HG03439 (cell line): ENCODE measurements around the gene ERO1A.

Source experiments
- ATAC-seq: cut with Tn5 transposase; IDR thresholded peaks from one replicate; pipeline ENCODE4 v1.9.1; 2021; ENCODE audit warnings: mild to moderate bottlenecking, moderate library complexity; ENCODE audit not compliant: unreplicated experiment

ERO1A gene

DNA sequence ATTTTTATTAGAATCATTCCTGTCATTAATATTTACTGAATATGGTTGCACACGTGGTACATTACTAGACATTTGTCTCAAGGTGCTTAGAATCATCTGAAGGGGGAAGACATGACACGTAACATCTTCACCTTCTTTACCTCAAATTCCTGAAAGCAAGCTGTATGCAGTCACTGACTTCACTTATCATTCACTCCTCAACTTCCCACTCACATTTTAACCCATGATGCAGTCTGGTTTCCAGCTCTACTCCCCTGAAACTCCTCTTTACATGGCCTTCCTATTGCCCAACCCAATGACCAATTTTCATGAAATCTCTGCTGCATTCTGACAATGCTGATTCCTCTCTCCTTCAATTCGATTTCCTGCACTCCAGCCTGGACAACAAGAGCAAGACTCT, 5.9 kb upstream of the ERO1A start:
- ATAC-seq, result no peak

DNA sequence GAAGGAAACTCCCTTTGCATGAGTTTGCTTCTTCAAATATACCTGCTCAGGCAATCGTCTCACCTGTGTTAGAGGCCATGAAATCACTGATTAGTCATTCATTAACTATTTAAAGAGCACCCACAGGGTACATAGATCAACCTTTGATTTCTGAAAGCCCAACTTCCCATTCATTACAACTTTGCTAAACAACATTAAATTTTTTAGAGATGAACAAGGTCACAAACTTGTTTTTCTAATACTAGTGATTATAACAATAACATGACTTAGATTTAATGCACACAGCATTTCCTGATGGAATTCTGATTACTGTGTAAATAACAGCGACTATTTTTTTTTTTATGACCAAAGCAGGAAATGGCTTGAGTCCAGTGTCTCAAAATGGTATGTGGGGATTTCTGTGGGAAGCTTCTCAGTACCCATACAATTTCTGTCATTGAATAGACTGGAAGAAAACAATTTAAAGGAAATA, 5.4 kb upstream of the ERO1A start:
- no peak for ATAC-seq

- peak; percentile 46 for ATAC-seq
These were observed 437 bp downstream of the ERO1A start for GRCh38 chr14:52694761-52695480.

DNA sequence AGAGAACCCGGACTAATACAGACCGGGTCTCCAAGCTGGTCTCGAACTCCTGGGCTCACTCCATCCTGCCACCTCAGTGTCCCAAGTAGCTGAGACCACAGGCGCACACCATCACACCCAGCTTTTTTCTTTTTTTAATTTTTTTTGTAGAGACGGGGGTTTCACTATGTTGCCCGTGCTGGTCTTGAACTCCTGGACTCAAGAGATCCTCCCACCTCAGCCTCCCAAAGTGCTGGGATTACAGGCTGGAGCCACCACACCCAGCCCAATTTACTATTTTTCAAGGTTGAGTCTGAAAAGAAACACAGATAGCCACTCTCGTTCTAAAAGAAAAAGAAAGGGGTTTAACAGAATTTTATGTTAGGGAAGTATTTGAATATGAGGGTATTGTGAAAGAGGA, 1.8 kb downstream of the ERO1A start:
- no peak for ATAC-seq

DNA sequence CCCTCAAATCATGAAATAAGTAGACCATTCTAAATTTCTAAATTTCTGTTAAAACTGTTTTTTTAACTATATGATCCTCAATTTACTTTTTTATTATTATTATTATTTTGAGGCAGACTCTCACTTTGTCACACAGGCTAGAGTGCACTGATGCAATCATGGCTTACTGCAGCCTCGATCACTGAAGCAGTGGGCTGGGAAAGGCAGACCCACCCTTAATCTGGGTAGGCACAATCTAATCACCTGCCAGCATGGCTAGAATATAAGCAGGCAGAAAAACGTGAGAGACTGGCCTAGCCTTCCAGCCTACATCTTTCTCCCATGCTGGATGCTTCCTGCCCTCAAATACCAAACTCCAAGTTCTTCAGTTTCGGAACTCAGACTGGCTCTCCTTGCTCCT, 2.3 kb downstream of the ERO1A start:
- ATAC-seq, result no peak

- no peak for ATAC-seq
These were observed 3.0 kb downstream of the ERO1A start for GRCh38 chr14:52692248-52692962.

DNA sequence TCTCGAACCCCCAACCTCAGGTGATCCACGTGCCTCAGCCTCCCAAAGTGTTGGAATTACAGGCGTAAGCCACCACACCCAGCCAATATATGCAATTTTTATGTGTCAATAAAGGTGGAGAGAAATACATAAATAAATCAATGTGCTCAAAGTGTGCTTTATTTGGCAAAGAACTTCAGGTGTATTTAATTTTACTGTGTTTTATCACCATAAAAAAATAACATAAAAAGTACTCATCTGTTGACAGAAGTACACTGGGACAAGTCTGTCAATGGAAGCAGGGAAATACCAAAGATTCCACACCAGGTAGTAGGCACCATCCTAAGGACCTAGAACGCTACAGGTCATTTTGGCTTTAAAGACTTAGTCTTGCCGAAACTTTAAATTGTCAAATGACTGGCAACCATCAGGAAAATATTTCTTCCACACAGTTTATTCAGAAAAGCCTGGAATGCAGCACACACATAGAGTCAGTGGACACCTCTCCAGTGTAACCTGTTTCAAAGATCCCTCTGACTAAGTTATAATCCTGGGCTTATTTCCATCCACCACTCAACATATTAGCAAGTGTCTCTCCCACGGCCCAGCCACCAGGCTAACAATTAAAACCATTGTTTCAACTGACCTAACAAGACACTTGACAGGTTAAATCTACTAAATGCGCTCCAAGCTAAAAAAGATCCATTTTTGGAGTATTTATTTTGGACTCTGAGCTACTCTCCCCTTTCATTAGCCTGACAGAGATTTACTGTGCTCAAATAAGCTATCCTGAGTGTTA, 4.2 kb downstream of the ERO1A start:
- no peak for ATAC-seq

- ATAC-seq, result no peak
These were observed 9.2 kb downstream of the ERO1A start for GRCh38 chr14:52686176-52686575.

GRCh38 chr14:52683985-52684520, 11.3 kb downstream of the ERO1A start:
- no peak for ATAC-seq

- ATAC-seq, result no peak
These were observed 16.8 kb downstream of the ERO1A start for GRCh38 chr14:52678591-52678990.

DNA sequence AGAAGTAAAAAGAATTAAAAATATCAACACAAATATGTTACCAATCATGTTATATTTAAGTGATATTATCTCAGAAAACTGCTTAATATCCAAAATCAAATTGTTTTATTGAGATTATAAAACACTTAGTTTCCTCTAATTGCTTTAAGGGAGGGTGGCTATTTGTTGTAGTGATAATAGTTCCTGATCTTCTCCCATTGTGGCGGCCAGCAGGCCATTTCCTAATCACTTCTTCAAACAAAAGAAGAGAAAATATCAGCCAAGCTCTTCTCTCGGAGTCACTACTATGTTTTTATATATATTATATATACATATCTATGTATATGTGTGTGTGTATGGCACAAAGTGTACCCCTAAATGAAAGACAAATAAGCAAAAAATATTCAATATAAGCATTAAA, 31.5 kb downstream of the ERO1A start:
- no peak for ATAC-seq

DNA sequence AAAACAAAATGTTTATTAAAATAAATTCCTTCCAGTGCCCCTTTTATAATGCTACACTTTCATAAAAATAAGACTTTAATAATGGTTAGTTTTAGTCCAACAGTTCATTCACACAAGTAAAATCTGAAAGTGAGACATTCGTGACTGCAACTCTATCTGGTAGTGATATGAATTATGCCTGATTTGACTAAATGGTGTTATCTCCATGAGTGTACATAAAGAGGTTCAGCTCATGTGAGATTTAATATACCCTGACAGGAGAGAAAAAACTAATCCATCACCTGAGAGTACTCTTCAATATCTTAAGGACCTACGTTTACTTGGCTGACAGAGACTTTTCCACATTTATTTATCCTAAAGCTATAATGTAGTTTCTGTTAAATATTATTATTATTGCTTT, 34.0 kb downstream of the ERO1A start:
- ATAC-seq, result no peak

DNA sequence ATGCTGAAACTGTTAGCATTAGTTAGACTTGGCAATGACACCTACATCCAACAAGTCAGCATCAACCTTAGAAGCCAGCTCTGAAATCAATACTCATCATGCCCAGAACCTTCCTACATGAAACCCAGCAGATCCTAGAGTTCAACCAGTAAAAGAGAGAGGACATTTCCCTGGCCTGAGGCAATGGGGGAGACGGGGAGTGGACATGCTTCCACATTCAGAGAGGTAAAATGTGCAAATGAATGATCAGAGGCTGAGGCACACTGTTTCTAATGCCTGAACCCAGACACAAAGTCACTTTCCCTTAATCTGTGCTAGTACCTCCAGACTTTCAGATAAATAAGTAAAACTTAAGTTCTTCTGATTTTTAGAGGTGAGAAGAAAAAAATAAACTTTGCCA, 34.5 kb downstream of the ERO1A start:
- no peak for ATAC-seq

DNA sequence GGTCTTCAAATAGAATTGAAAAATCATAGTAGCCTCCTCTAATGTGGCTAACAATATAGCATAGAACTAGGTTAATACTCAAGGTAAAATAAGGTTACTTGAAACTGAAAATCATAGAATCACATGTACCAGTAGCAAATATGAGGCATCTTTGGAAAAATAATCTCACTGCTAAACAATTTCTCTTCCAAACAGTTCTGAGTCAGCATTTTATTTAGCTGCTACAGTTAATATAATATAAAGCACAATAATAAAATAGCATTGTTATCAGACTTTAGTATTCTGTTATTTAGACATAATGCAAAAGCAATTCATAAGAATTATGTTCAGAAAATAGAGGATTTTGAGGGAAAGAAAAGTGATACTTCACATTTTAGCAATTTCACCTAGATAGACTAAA, 35.0 kb downstream of the ERO1A start:
- no peak for ATAC-seq

GRCh38 chr14:52656905-52657304, 38.5 kb downstream of the ERO1A start:
- no peak for ATAC-seq

- no peak for ATAC-seq
These were observed 44.6 kb downstream of the ERO1A start for GRCh38 chr14:52650774-52651173.

GRCh38 chr14:52649511-52649910, 45.8 kb downstream of the ERO1A start:
- ATAC-seq, result no peak

DNA sequence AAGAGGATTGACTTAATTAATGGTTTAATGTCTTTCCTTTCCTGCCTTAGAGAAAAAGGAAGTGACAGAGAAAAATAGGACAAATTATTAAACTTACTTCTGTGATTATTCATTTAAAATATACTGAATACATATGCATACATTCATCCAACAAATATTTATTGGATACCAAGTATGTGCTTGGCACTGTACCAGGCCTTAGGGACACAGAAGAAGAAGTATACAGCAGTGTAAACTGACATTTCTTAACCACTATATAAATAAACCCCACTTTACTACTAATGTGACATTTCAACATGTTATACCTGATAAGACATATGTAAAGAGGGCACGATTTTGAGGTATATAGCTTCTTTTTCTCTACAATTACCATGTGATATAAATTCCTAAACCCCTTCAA, 53.6 kb downstream of the ERO1A start:
- no peak for ATAC-seq

DNA sequence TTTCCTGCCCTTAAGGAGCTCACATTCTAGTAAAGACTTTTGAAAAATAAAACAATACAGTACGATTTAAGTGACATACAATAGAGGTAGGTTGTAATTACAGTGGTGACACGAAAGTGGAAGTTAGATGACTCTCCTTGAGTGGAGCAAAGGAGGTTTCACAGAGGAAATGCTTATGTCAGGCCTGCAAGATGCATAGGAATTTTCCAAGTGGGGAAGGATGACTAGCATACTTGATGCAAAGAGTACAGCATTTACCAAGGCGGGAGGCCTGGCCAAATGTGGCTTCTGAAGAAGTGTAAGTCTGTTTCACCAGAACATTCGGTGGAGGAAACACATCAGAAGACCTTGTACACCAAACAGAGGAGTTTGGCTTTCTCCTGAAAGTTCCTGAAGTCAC, 55.2 kb downstream of the ERO1A start:
- no peak for ATAC-seq

GRCh38 chr14:52619687-52620086, 75.7 kb downstream of the ERO1A start:
- no peak for ATAC-seq

- no peak for ATAC-seq
These were observed 76.8 kb downstream of the ERO1A start for GRCh38 chr14:52618602-52619001.

- ATAC-seq, result no peak
These were observed 85.2 kb downstream of the ERO1A start for GRCh38 chr14:52610187-52610586.
